Nephron progenitor cell (in vitro differentiated cells): Measurements from ENCODE around the gene MT3.
"Not testable (repeated sequence)": the region's sequence is repeated elsewhere in the genome, so short reads cannot be mapped to it uniquely, and the experiment has no call there.

ENCODE experiments used
- DNase-seq: peaks from one replicate; pipeline ENCODE4 v3.0.0; 2021
- H3K27ac Mint-ChIP-seq: 2 replicates; pipeline ENCODE4 v1.8.0; 2021; ENCODE audit warnings: mild to moderate bottlenecking, moderate library complexity, mixed read lengths
- H3K27me3 Mint-ChIP-seq: 2 replicates; pipeline ENCODE4 v1.8.0; 2021; ENCODE audit warnings: mild to moderate bottlenecking, low read depth, mixed read lengths; ENCODE audit not compliant: poor library complexity
- H3K36me3 Mint-ChIP-seq: 2 replicates; pipeline ENCODE4 v1.8.0; 2021; ENCODE audit warnings: low read depth, mixed read lengths
- H3K4me1 Mint-ChIP-seq: 2 replicates; pipeline ENCODE4 v1.8.0; 2021; ENCODE audit warnings: mixed read lengths
- H3K4me3 Mint-ChIP-seq: 2 replicates; pipeline ENCODE4 v1.8.0; 2021; ENCODE audit warnings: mild to moderate bottlenecking, moderate library complexity, mixed read lengths
- H3K9me3 Mint-ChIP-seq: 2 replicates; pipeline ENCODE4 v1.8.0; 2021; ENCODE audit warnings: mild to moderate bottlenecking, moderate library complexity, mixed read lengths
- CTCF ChIP-seq: fragments of 200-600 bp; sonication (generic); IDR thresholded peaks from 2 replicates; pipeline ENCODE4 v1.5.0; 2021; ENCODE audit warnings: antibody characterized with exemption

Gene MT3

DNA sequence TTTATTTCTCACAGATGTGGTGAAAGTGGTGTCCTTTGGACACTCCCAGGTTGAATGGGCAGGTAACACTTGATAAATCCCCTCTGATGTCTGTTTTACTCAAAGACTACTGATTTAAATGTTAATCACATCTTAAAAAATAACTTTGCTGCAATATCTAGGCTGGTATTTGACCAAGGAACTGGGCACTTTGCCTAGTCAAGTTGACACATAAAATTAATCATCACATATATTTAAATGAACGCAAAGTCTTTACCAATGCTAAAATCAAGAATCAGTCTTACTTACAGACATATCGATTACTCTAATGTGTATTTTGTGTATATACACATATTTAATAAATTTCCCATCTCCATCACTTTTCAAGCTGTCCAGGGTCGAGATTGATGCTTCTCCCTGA is 26.0 kb downstream of the MT3 start:
- Mint-ChIP-seq H3K36me3 (no peaks in the 10 kb centered on the region), H3K27me3 (peaks cover 92% of the 10 kb centered on the region)
- no peak for TF ChIP-seq CTCF

DNA sequence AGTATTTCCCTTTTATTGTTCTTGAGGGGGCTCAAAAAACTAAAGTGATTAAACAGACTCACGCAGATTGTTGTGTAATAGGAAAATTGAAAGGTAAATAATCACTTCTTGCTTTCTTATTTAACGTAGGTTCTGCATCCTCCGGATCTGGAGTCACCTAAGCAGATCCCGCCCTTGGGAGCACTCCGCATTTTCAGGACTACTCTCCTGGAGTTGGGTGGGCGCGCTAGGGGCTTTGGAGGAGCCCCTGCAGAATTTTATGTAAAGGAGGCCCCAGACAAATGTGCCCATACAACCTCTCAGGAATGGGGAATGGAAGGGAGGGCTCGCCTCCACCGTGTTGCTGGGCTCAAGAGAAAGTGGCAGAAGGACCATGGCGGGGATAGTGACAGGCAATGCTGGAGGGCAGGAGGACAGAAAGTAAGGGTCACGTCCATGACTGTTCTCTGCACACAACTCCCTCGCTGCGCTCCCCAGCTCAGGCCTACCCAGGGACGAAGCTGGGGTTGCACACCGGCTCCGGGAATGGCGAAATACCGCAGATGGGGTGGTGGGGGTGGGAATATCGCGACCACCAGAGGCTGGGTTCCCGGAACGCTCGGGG is 27.4 kb downstream of the MT3 start:
- no peaks in the 10 kb centered on the region for H3K36me3 Mint-ChIP-seq
- peak overlapping the region; percentile 80 for H3K4me3 Mint-ChIP-seq
- DNase-seq, result no peak
- TF ChIP-seq CTCF, result no peak
- no peaks in the 10 kb centered on the region for H3K9me3 Mint-ChIP-seq
- H3K4me1 Mint-ChIP-seq, result peaks cover 29% of the 10 kb centered on the region
- H3K27ac Mint-ChIP-seq, result no peak overlapping the region
- H3K27me3 Mint-ChIP-seq, result peaks cover 98% of the 10 kb centered on the region

More for the DNA sequence above, 26.0 kb downstream of the MT3 start:
- H3K9me3 Mint-ChIP-seq, result no peaks in the 10 kb centered on the region
- H3K4me3 Mint-ChIP-seq, result no peak overlapping the region
- peaks cover 31% of the 10 kb centered on the region for H3K4me1 Mint-ChIP-seq
- H3K27ac Mint-ChIP-seq, result no peak overlapping the region
- DNase-seq, result no peak

- Mint-ChIP-seq H3K36me3 (no peaks in the 10 kb centered on the region), H3K27me3 (peaks cover 100% of the 10 kb centered on the region), H3K4me3 (peak overlapping the region; percentile 80), H3K27ac (no peak overlapping the region), H3K9me3 (no peaks in the 10 kb centered on the region), H3K4me1 (peaks cover 31% of the 10 kb centered on the region)
- TF ChIP-seq CTCF, result no peak
- DNase-seq, result peak; percentile 67
These were observed 28.1 kb downstream of the MT3 start for GRCh38 chr16:56617212-56618085.

- Mint-ChIP-seq H3K4me3 (no peak overlapping the region), H3K27me3 (peaks cover 100% of the 10 kb centered on the region), H3K9me3 (peaks cover 6% of the 10 kb centered on the region), H3K36me3 (no peaks in the 10 kb centered on the region), H3K27ac (no peak overlapping the region), H3K4me1 (peaks cover 31% of the 10 kb centered on the region)
- no peak for TF ChIP-seq CTCF
- no peak for DNase-seq
These were observed 28.8 kb downstream of the MT3 start for GRCh38 chr16:56618138-56618537.

DNA sequence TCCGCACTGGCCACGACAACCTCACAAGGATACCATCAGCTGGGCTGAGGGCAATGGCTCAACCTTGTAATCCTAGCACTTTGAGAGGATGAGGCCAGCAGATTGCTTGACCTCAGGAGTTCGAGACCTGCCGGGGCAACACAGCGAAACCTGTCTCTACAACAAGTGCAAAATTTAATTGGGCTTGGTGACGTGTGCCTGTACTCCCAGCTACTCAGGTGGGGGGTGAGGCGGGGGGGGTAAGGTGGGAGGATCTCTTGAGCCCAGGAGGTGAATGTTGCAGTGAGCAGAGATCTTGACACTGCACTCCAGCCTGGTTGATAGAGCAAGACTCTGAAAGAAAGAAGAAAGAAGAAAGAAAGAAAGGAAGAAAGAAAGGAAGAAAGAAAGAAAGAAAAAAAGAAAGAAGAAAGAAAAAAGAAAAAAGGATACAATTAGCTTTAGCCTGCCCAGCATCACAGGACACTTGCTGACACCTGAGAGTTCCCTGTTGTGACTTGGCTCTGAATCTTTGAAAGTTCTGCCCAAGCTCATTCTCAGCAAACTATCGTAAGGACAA is 31.1 kb downstream of the MT3 start:
- Mint-ChIP-seq H3K36me3 (no peaks in the 10 kb centered on the region), H3K4me3 (peak overlapping the region; percentile 14), H3K9me3 (peaks cover 18% of the 10 kb centered on the region), H3K27ac (no peak overlapping the region), H3K4me1 (peaks cover 36% of the 10 kb centered on the region), H3K27me3 (peaks cover 100% of the 10 kb centered on the region)
- TF ChIP-seq CTCF, result no peak
- DNase-seq, result no peak

DNA sequence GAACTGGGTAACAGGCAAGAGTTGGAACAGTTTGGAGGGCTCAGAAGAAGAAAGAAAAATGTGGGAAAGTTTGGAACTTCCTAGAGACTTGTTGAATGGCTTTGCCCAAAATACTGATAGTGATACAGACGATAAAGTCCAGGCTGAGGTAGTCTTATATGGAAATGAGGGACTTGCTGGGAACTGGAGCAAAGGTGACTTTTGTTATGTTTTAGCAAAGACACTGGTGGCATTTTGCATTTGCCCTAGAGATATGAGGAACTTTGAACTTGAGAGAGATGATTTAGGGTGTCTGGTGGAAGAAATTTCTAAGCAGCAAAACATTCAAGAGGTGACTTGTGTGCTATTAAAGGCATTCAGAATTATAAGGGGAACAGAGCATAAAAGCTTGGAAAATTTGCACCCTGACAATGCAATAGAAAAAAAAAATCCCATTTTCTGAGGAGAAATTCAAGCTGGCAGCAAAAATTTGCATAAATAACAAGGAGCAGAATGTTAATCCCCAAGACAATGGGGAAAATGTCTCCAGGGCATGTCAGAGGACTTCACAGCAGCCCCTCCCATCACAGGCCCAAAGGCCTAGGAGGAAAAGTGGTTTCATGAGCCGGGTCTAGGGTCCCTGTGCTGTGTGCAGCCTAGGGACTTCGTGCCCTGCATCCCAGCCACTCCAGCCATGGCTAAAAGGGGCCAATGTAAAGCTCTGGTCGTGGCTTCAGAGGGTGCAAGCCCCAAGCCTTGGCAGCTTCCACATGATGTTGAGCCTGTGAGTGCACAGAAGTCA is 32.5 kb downstream of the MT3 start:
- not testable (repeated sequence) for H3K36me3 Mint-ChIP-seq, H3K4me3 Mint-ChIP-seq, DNase-seq, H3K27ac Mint-ChIP-seq
- peaks cover 42% of the 10 kb centered on the region for H3K4me1 Mint-ChIP-seq
- peaks cover 18% of the 10 kb centered on the region for H3K9me3 Mint-ChIP-seq
- H3K27me3 Mint-ChIP-seq, result peaks cover 100% of the 10 kb centered on the region

- H3K27ac Mint-ChIP-seq, DNase-seq, H3K36me3 Mint-ChIP-seq, H3K4me3 Mint-ChIP-seq: not testable (repeated sequence)
- Mint-ChIP-seq H3K27me3 (peaks cover 100% of the 10 kb centered on the region), H3K4me1 (peaks cover 34% of the 10 kb centered on the region), H3K9me3 (peaks cover 18% of the 10 kb centered on the region)
These were observed 33.9 kb downstream of the MT3 start for GRCh38 chr16:56623184-56623583.
